Stomach smooth muscle (tissue), 2 donors: ENCODE data around the gene ACER2.
"Not testable (repeated sequence)": the region's sequence is repeated elsewhere in the genome, so short reads cannot be mapped to it uniquely, and the experiment has no call there.

Experiments
- H3K27ac ChIP-seq: one replicate; pipeline ENCODE4 v1.7.0; 2013; ENCODE audit warnings: mild to moderate bottlenecking, low read length, inconsistent platforms
- H3K27me3 ChIP-seq, 2 donors: one replicate each; pipeline ENCODE4 v1.7.0; 2013; ENCODE audit warnings: low read length in 2 of 2; ENCODE audit not compliant: insufficient read depth in 2 of 2, control insufficient read depth in 1 of 2
- H3K36me3 ChIP-seq, 2 donors: one replicate each; pipeline ENCODE4 v1.7.0; 2013; ENCODE audit warnings: low read length in 2 of 2; ENCODE audit not compliant: control insufficient read depth in 2 of 2, insufficient read depth in 2 of 2
- H3K4me1 ChIP-seq: one replicate; pipeline ENCODE4 v1.7.0; 2013; ENCODE audit warnings: low read length; ENCODE audit not compliant: control insufficient read depth, insufficient read depth
- H3K4me3 ChIP-seq, 2 donors: one replicate each; pipeline ENCODE4 v1.7.0; 2013; ENCODE audit warnings: low read length in 2 of 2
- H3K9ac ChIP-seq, 2 donors: one replicate each; pipeline ENCODE4 v1.7.0; 2013; ENCODE audit warnings: low read length in 2 of 2, mild to moderate bottlenecking in 1 of 2
- H3K9me3 ChIP-seq, 2 donors: one replicate each; pipeline ENCODE4 v1.7.0; 2013; ENCODE audit warnings: low read length in 2 of 2; ENCODE audit not compliant: control insufficient read depth in 2 of 2
- donor health status: healthy.
- donor health status: Pancreatic carcinoma.

The ACER2 gene

GRCh38 chr9:19430201-19430760, 21.5 kb downstream of the ACER2 start:
- Histone ChIP-seq H3K36me3 (peaks cover 2 to 9% of the 10 kb centered on the region in 2 donors), H3K4me1 (peaks cover 8% of the 10 kb centered on the region), H3K27ac (no peak overlapping the region), H3K9ac (no peak overlapping the region), H3K27me3 (no peaks in the 10 kb centered on the region), H3K4me3 (no peak overlapping the region), H3K9me3 (no peaks in the 10 kb centered on the region)

GRCh38 chr9:19431361-19432171, 22.8 kb downstream of the ACER2 start:
- peaks cover 2 to 5% of the 10 kb centered on the region in 2 donors for H3K36me3 ChIP-seq
- no peak overlapping the region for H3K9ac ChIP-seq
- H3K4me3 ChIP-seq = no peak overlapping the region
- no peaks in the 10 kb centered on the region for H3K9me3 ChIP-seq
- H3K4me1 ChIP-seq = peaks cover 8% of the 10 kb centered on the region
- no peaks in the 10 kb centered on the region for H3K27me3 ChIP-seq
- H3K27ac ChIP-seq = peak overlapping the region; percentile 31

DNA sequence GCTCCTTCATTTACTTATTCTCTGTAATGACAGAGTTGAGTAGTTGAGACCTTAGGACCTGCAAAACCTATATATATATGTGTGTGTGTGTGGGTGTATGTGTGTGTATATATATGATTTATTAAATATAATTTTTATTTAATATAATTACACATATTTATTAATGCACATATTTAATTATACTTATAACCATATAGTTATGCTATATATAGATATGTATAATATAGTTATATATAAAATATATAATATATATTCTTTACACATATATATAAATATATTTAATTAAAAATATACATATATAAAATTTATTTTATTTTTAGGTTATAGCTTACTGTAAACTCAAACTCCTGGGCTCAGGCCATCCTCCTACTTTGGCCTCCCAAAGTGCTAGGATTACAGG, 23.7 kb downstream of the ACER2 start:
- Histone ChIP-seq H3K27ac (no peak overlapping the region), H3K36me3 (peaks cover 2 to 5% of the 10 kb centered on the region in 2 donors)

GRCh38 chr9:19433729-19434128, 24.9 kb downstream of the ACER2 start:
- not testable (repeated sequence) for H3K4me3 ChIP-seq, H3K9ac ChIP-seq, H3K27me3 ChIP-seq, H3K9me3 ChIP-seq, H3K27ac ChIP-seq, H3K4me1 ChIP-seq, H3K36me3 ChIP-seq

More for the DNA sequence above, 23.7 kb downstream of the ACER2 start:
- Histone ChIP-seq H3K4me3 (no peak overlapping the region), H3K4me1 (peaks cover 8% of the 10 kb centered on the region), H3K9ac (no peak overlapping the region), H3K9me3 (no peaks in the 10 kb centered on the region), H3K27me3 (no peaks in the 10 kb centered on the region)

DNA sequence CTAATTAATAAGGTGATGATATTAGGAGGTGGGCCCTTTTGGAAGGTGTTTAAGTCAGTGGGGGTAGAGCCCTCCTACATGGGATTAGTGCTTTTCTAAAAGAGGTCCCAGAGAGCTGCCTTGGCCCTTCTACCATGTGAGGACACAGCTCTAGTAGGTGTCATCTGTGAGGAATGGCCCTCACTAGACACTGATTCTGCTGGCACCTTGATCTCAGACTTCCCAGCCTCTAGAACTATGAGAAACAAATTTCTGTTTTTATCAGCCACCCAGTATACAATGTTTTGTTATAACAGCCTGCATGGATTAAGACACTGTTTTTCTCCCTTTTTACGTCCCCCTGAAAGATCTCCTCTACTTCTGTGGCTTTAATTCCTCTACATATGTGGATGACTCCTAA, 31.6 kb downstream of the ACER2 start:
- Histone ChIP-seq H3K9me3 (no peaks in the 10 kb centered on the region), H3K36me3 (peaks cover 0 to 5% of the 10 kb centered on the region in 2 donors), H3K4me3 (no peak overlapping the region), H3K27ac (no peak overlapping the region), H3K9ac (no peak overlapping the region), H3K4me1 (no peaks in the 10 kb centered on the region), H3K27me3 (no peaks in the 10 kb centered on the region)

DNA sequence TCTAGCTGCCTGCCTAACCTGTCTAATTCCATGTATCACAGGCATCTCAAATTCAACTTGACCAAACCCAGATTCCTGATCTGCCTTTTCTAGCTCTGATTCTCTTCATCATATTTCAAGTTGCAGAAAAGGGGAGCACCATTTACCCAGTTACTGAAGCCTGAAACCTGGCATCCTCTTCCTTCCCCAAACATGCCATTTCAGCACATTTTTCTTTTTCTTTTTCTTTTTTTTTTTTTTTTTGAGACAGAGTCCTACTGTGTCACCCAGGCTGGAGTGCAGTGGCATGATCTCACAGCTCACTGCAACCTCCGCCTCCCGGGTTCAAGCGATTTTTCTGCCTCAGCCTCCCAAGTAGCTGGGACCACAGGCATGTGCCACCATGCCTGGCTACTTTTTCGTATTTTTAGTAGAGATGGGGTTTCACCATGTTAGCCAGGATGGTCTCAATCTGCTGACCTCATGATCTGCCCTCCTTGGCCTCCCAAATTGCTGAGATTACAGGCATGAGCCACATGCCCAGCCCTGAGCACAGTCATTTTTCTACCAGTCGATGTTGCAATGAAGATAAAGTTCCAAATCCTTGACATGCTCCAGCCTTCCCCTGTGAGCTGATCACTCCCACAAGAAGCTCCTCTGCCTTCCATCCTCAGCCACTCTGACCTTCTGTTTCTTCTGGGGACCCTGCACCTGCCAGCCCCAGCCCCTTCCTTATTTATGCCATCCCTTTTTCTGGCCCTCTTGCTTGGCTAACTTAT, 32.2 kb downstream of the ACER2 start:
- no peaks in the 10 kb centered on the region for H3K27me3 ChIP-seq
- no peak overlapping the region for H3K9ac ChIP-seq
- H3K4me3 ChIP-seq = no peak overlapping the region
- no peak overlapping the region for H3K27ac ChIP-seq
- H3K9me3 ChIP-seq = no peaks in the 10 kb centered on the region
- H3K36me3 ChIP-seq = peaks cover 0 to 5% of the 10 kb centered on the region in 2 donors
- H3K4me1 ChIP-seq = no peaks in the 10 kb centered on the region

DNA sequence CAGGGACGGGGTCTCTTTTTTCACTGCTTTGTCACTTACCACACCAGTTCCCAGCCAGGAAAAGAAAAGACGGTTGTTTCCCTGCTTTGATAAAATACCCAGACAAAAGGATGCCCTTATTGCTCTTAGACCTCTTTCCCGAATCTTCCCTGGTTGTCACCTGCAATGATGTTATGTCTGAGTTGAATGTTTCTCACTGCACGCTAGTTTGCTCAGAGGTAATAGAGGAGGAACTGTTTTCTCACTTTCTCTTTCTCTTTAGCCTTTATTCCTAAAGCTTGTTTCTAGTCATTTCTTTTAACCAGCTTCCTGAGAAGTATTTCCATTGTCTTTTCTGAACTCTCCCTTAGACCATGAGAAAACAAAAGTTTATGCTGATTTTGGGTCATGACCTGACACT, 32.9 kb downstream of the ACER2 start:
- Histone ChIP-seq H3K9me3 (no peaks in the 10 kb centered on the region), H3K27ac (no peak overlapping the region), H3K4me3 (no peak overlapping the region)

DNA sequence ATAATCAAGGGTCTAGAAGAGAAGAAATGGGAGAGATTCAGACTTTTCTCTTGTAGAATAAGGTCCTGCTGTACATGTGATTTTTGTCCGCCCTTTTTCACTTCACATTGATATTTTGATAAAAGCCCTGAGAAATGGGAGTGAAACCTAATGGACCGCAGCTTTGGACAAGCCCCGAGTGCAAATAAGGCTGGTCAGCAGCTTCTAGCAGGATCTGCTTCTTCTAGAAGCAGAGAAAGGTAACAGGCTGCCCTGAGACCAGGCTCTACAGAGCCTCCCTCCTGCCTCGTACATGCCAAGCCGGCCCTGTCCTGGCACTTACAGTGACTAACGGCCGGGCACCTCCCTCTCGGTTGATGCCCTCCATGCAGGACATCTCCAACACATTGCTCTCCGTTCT, 33.4 kb downstream of the ACER2 start:
- Histone ChIP-seq H3K27ac (no peak overlapping the region), H3K9me3 (no peaks in the 10 kb centered on the region), H3K9ac (no peak overlapping the region), H3K4me3 (no peak overlapping the region), H3K27me3 (no peaks in the 10 kb centered on the region), H3K4me1 (no peaks in the 10 kb centered on the region), H3K36me3 (peaks cover 0 to 5% of the 10 kb centered on the region in 2 donors)

More for the DNA sequence above, 32.9 kb downstream of the ACER2 start:
- Histone ChIP-seq H3K36me3 (peaks cover 0 to 5% of the 10 kb centered on the region in 2 donors), H3K4me1 (no peaks in the 10 kb centered on the region), H3K9ac (no peak overlapping the region), H3K27me3 (no peaks in the 10 kb centered on the region)

DNA sequence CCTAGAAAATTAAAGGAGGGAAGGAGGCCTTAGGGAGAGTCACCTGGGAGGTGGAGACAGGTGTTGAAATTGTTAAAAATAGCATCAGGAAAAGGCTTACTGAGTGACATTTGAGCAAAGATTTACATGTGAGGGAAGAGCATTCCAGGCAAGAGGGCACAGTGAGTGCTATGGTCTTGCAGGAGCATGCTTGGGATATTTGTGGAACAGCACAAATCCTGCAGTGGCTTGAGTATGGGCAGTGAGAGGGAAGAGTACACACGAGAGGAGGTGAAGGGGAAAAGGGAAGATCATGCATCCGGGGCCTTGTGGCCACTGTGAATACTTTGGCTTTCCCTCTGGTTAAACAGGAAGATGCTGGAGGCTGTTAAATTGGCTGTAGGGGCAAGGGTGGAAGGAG, 36.6 kb downstream of the ACER2 start:
- H3K9me3 ChIP-seq = no peaks in the 10 kb centered on the region
- H3K9ac ChIP-seq = no peak overlapping the region
- H3K4me3 ChIP-seq = no peak overlapping the region
- no peaks in the 10 kb centered on the region for H3K4me1 ChIP-seq
- peaks cover 0 to 2% of the 10 kb centered on the region in 2 donors for H3K36me3 ChIP-seq
- no peaks in the 10 kb centered on the region for H3K27me3 ChIP-seq
- no peak overlapping the region for H3K27ac ChIP-seq

DNA sequence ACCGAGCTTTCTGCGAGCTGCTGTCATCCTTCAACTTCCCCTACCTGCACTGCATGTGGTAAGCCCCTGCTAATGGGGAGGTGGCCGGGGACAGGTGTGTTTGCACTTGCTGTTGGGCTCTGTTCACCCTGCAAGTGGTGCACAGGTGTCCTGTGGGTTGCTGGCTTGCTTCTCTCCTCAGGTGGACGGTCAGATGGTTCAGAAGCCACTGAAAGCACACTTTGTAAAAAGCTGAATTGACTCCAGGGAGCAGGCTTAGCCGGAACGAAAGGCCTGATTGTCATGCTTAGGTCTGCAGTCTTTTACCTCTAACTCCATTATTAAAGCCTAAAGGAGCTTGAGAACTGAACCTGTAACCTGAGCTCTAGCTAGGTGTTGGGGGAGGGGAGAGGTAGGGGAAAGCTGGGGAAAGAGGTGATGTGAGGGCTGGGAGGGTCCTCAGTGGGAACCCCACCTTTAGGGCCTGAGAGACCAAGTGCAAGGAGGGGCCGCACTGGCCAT, 37.6 kb downstream of the ACER2 start:
- H3K27ac ChIP-seq = no peak overlapping the region
- no peaks in the 10 kb centered on the region for H3K27me3 ChIP-seq
- H3K36me3 ChIP-seq = peaks cover 2 to 4% of the 10 kb centered on the region in 2 donors
- H3K9ac ChIP-seq = no peak overlapping the region
- no peak overlapping the region for H3K4me3 ChIP-seq
- H3K9me3 ChIP-seq = no peaks in the 10 kb centered on the region
- no peaks in the 10 kb centered on the region for H3K4me1 ChIP-seq
